HCT116 (cell line): ENCODE measurements around the gene FGFBP1. TPM values are rescaled to one million over a fixed set of nuclear protein-coding genes. Genes with fewer than 3 reads are reported as not detected.
"Not testable (repeated sequence)": the region's sequence is repeated elsewhere in the genome, so short reads cannot be mapped to it uniquely, and the experiment has no call there.

Experiments
- ATAC-seq: fragments of 200-7000 bp; cut with Tn5 transposase; 2 replicates; pipeline ENCODE4 v1.9.1; 2020; ENCODE audit warnings: mild to moderate bottlenecking, moderate library complexity
- BruUV-seq: library from RNA; stranded (reverse); fragments of 400-500 nt; replicated peaks from 2 replicates; lab custom pipeline; 2021; lab: Mats Ljungman, UMichigan
- CTCF ChIA-PET: fragments of 300-600 bp; sonication (Branson Sonifier 250); formaldehyde crosslinking; loops from one replicate; lab custom pipeline; 2021; ENCODE audit warnings: antibody characterized with exemption; lab: Charles Lee
- POLR2A ChIA-PET: fragments of 300-600, 350-600 bp; sonication (Branson Sonifier 250); formaldehyde crosslinking; loops from one replicate; lab custom pipeline; 2021; ENCODE audit warnings: antibody characterized with exemption; lab: Charles Lee
- RAD21 ChIA-PET, 2 experiments: fragments of 300-600 bp; sonication (Branson Sonifier 250); formaldehyde crosslinking; loops; one replicate each; lab custom pipeline; 2023; ENCODE audit warnings: low total read pairs in 2 of 2; ENCODE audit not compliant: uncharacterized antibody in 2 of 2, unreplicated experiment in 2 of 2, low non-redundant PET in 1 of 2; lab: Charles Lee
- DNase-seq: peaks from one replicate; pipeline ENCODE4 v3.0.0-alpha.2; 2010; ENCODE audit warnings: low read depth, low spot score
- H2AFZ ChIP-seq: fragments of 200-600 bp; shearing (Covaris generic), sonication (generic); 2 replicates; pipeline ENCODE4 v1.6.1; 2017; ENCODE audit warnings: low read depth, mixed run types, mixed read lengths, antibody characterized with exemption, low read length; ENCODE audit not compliant: poor library complexity, severe bottlenecking
- H3K27ac ChIP-seq: 2 replicates; pipeline ENCODE4 v1.5.1; 2012; ENCODE audit warnings: low read depth, low read length
- H3K27me3 ChIP-seq: fragments of 200-600 bp; sonication (generic); 2 replicates; pipeline ENCODE4 v1.6.1; 2016; ENCODE audit warnings: mixed run types, low read length, mixed read lengths; ENCODE audit not compliant: insufficient read depth
- H3K36me3 ChIP-seq, 2 experiments: fragments of 200-500 bp in 1 of 2; fragments of 200-600 bp in 1 of 2; sonication (Bioruptor generic) in 1 of 2; sonication (generic) in 1 of 2; 2 replicates each; pipeline versions ENCODE4 v1.5.1 to v1.6.1; 2014 to 2016; ENCODE audit warnings: low read length in 2 of 2, inconsistent platforms in 1 of 2, mixed read lengths in 1 of 2, mixed run types in 1 of 2; ENCODE audit not compliant: insufficient read depth in 2 of 2, control insufficient read depth in 1 of 2
- H3K4me1 ChIP-seq, 2 experiments: fragments of 200-600 bp in 1 of 2; sonication (generic) in 1 of 2; 2 replicates each; pipeline versions ENCODE4 v1.5.1 to v1.6.1; 2012 to 2017; ENCODE audit warnings: low read length in 2 of 2, inconsistent platforms in 1 of 2, mild to moderate bottlenecking in 1 of 2, mixed read lengths in 1 of 2, mixed run types in 1 of 2, moderate library complexity in 1 of 2; ENCODE audit not compliant: insufficient read depth in 2 of 2, control insufficient read depth in 1 of 2
- H3K4me2 ChIP-seq: fragments of 200-600 bp; sonication (generic); 2 replicates; pipeline ENCODE4 v1.6.1; 2017; ENCODE audit warnings: mixed run types, low read length, mixed read lengths
- H3K4me3 ChIP-seq, 2 experiments: fragments of 200-600 bp in 1 of 2; sonication (generic) in 1 of 2; replicated peaks in 1 of 2; 2 replicates each; pipeline ENCODE4 v1.5.1; 2011 to 2016; ENCODE audit warnings: low read length in 2 of 2, control low read depth in 1 of 2, low read depth in 1 of 2, mild to moderate bottlenecking in 1 of 2, mixed read lengths in 1 of 2, mixed run types in 1 of 2
- H3K79me2 ChIP-seq: fragments of 200-600 bp; sonication (generic); 2 replicates; pipeline ENCODE4 v1.6.1; 2017; ENCODE audit warnings: mild to moderate bottlenecking, mixed run types, low read length, moderate library complexity, mixed read lengths; ENCODE audit not compliant: insufficient read depth
- H3K9ac ChIP-seq: fragments of 200-600 bp; sonication (generic); 2 replicates; pipeline ENCODE4 v1.6.1; 2016; ENCODE audit warnings: low read length, mixed read lengths
- H3K9me2 ChIP-seq: fragments of 200-600 bp; sonication (generic), shearing (Covaris generic); 2 replicates; pipeline ENCODE4 v1.6.1; 2017; ENCODE audit warnings: mixed run types, mild to moderate bottlenecking, moderate library complexity; ENCODE audit not compliant: insufficient read depth
- H3K9me3 ChIP-seq, 2 experiments: fragments of 200-500 bp in 1 of 2; fragments of 200-600 bp in 1 of 2; sonication (Bioruptor generic) in 1 of 2; sonication (generic) in 1 of 2; 2 replicates each; pipeline ENCODE4 v1.6.1; 2014 to 2017; ENCODE audit warnings: low read length in 2 of 2, mixed read lengths in 2 of 2, inconsistent platforms in 1 of 2, low read depth in 1 of 2, mild to moderate bottlenecking in 1 of 2, mixed run types in 1 of 2, moderate library complexity in 1 of 2; ENCODE audit not compliant: control insufficient read depth in 1 of 2, insufficient read depth in 1 of 2
- H4K20me1 ChIP-seq: fragments of 200-600 bp; sonication (generic), shearing (Covaris generic); 2 replicates; pipeline ENCODE4 v1.6.1; 2017; ENCODE audit warnings: mixed run types, mild to moderate bottlenecking, moderate library complexity; ENCODE audit not compliant: insufficient read depth
- CBX3 ChIP-seq: IDR thresholded peaks from 2 replicates; pipeline ENCODE4 v1.6.1; 2012; ENCODE audit warnings: low read depth
- FOSL1 ChIP-seq: IDR thresholded peaks from 2 replicates; pipeline ENCODE4 v1.6.1; 2012; ENCODE audit warnings: low read depth
- MAX ChIP-seq: IDR thresholded peaks from 2 replicates; pipeline ENCODE4 v1.6.1; 2012
- SIN3A ChIP-seq: IDR thresholded peaks from 2 replicates; pipeline ENCODE4 v1.6.1; 2012; ENCODE audit warnings: low read depth
- SP1 ChIP-seq: IDR thresholded peaks from 2 replicates; pipeline ENCODE4 v1.6.1; 2012; ENCODE audit warnings: low read depth
- SRF ChIP-seq: IDR thresholded peaks from 2 replicates; pipeline ENCODE4 v1.6.1; 2012; ENCODE audit warnings: low read depth
- ZBTB33 ChIP-seq: IDR thresholded peaks from 2 replicates; pipeline ENCODE4 v1.6.1; 2011; ENCODE audit warnings: mild to moderate bottlenecking, low read length, moderate library complexity; ENCODE audit not compliant: insufficient replicate concordance; ENCODE audit errors: extremely low read depth
- intact Hi-C: fragments of 100-400 bp; cut with micrococcal nuclease; formaldehyde crosslinking; loops from 2 replicates; pipeline ENCODE4 v1.10.0; 2022
- total RNA-seq: library from RNA; stranded (reverse); gene quantifications from one replicate; pipeline ENCODE4 v1.2.1, GENCODE V29; 2021; ENCODE audit not compliant: unreplicated experiment
- TF ChIP-seq, protein P1 (sequence below): IDR thresholded peaks from 2 replicates; pipeline ENCODE4 v1.6.1; 2012
- TF ChIP-seq, protein P2 (sequence below): IDR thresholded peaks from 2 replicates; pipeline ENCODE4 v1.6.1; 2012; ENCODE audit warnings: low read depth

FGFBP1 gene
- total RNA-seq, 1 experiment from 2014 or later: 8.7 TPM

DNA sequence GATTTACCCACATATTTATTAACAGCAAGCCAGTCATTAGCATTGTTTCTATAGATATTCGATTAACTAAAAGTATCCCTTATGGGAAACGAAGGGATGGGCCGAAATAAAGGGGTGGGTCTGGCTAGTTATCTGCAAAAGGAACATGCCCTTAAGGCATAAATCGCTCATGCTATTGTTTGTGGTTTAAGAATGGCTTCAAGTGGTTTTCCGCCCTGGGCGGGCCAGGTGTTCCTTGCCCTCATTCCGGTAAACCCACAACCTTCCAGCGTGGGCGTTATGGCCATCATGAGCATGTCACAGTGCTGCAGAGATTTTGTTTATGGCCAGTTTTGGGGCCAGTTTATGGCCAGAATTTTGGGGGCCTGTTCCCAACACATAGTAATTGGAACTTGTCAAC is 22.2 kb downstream of the FGFBP1 start:
- H3K27me3 ChIP-seq, H3K9me3 ChIP-seq, H3K27ac ChIP-seq, H3K9me2 ChIP-seq, H3K9ac ChIP-seq, ATAC-seq, RAD21 ChIA-PET, CTCF ChIA-PET, H3K36me3 ChIP-seq, H2AFZ ChIP-seq, H3K79me2 ChIP-seq, H3K4me3 ChIP-seq, BruUV-seq, intact Hi-C loops, H3K4me2 ChIP-seq, H4K20me1 ChIP-seq, DNase-seq: not testable (repeated sequence)
- H3K4me1 ChIP-seq: peaks cover 8 to 51% of the 10 kb centered on the region in 2 experiments
- POLR2A ChIA-PET: interaction anchor here (1.2 to 1.4 kb wide), 2 partner anchors 8 to 10 kb away, joined by 4 read pairs; no protein-coding TSS in a partner anchor

DNA sequence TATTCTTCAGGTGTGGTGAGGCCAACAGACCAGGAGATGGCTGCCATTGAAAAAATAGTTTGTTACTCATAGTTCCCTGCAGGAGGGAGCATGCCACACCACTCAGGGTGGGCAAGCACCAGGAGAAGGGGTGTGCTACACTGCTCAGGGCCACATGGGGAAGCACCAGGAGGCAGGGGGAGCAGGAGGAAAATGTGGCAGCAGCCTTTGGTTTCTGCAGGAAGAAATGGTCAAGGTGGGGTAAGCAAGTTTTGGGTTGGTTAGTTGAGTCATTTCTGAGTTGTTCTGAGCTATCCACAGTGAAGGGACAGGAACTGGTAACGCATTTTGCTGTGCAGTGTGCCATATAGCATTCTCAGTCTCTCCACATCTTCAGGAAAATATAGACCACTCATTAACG is 23.8 kb downstream of the FGFBP1 start:
- ChIA-PET CTCF (interaction anchor here (1.4 kb wide), 1 partner anchor 32 kb away, joined by 4 read pairs; no protein-coding TSS in a partner anchor), RAD21 (no interaction called here), POLR2A (no interaction called here)
- no peaks in the 10 kb centered on the region for H3K27me3 ChIP-seq
- BruUV-seq: no TSS peak
- peaks cover 0 to 36% of the 10 kb centered on the region in 2 experiments; a peak in 2 of 4 replicates for H3K4me1 ChIP-seq
- 0 out of 2 replicates have a peak, but pooled peaks have one; percentile 47 for ATAC-seq
- no peaks in the 10 kb centered on the region for H4K20me1 ChIP-seq
- TF ChIP-seq, protein P1, sequence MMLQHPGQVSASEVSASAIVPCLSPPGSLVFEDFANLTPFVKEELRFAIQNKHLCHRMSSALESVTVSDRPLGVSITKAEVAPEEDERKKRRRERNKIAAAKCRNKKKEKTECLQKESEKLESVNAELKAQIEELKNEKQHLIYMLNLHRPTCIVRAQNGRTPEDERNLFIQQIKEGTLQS: no peak
- TF ChIP-seq SIN3A (no peak), SRF (no peak), SP1 (no peak), FOSL1 (no peak), MAX (no peak), CBX3 (no peak), ZBTB33 (no peak)
- TF ChIP-seq, protein P2, sequence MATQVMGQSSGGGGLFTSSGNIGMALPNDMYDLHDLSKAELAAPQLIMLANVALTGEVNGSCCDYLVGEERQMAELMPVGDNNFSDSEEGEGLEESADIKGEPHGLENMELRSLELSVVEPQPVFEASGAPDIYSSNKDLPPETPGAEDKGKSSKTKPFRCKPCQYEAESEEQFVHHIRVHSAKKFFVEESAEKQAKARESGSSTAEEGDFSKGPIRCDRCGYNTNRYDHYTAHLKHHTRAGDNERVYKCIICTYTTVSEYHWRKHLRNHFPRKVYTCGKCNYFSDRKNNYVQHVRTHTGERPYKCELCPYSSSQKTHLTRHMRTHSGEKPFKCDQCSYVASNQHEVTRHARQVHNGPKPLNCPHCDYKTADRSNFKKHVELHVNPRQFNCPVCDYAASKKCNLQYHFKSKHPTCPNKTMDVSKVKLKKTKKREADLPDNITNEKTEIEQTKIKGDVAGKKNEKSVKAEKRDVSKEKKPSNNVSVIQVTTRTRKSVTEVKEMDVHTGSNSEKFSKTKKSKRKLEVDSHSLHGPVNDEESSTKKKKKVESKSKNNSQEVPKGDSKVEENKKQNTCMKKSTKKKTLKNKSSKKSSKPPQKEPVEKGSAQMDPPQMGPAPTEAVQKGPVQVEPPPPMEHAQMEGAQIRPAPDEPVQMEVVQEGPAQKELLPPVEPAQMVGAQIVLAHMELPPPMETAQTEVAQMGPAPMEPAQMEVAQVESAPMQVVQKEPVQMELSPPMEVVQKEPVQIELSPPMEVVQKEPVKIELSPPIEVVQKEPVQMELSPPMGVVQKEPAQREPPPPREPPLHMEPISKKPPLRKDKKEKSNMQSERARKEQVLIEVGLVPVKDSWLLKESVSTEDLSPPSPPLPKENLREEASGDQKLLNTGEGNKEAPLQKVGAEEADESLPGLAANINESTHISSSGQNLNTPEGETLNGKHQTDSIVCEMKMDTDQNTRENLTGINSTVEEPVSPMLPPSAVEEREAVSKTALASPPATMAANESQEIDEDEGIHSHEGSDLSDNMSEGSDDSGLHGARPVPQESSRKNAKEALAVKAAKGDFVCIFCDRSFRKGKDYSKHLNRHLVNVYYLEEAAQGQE: no peak
- H3K9me2 ChIP-seq: no peaks in the 10 kb centered on the region
- no peaks in the 10 kb centered on the region for H3K9me3 ChIP-seq
- 0 out of 2 replicates have a peak overlapping the region, but pooled peaks have one; percentile 52 for H3K4me2 ChIP-seq
- H2AFZ ChIP-seq: no peak overlapping the region
- H3K36me3 ChIP-seq: no peaks in the 10 kb centered on the region
- DNase-seq: no peak
- no peaks in the 10 kb centered on the region for H3K79me2 ChIP-seq
- H3K9ac ChIP-seq: no peak overlapping the region
- intact Hi-C loops: no loop called here
- H3K27ac ChIP-seq: no peak overlapping the region
- no peak overlapping the region for H3K4me3 ChIP-seq
